ENCODE measurements around the gene PDSS1.
"Not testable (repeated sequence)": the region's sequence is repeated elsewhere in the genome, so short reads cannot be mapped to it uniquely, and the experiment has no call there.

PDSS1 gene

DNA sequence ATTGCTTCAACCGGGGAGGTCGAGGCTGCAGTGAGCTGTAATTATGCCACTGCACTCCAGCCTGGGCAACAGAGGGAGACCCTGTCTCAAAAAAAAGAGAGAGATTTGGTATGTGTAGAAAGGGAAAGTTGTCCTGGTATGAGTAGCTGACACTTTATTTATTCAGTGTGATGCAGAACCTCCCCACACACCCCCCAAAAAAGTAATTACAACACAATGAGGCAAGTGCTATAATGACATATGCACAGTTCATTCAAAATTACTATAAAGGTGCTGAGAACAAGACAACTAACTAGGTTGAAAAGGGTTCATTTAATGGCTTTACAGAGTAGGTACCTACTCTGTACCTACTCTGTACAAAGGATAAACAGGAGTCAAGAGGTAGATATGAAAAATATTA, 80.2 kb downstream of the PDSS1 start:
- no peaks in the 10 kb centered on the region for H3K36me3 ChIP-seq (ENCODE audit: insufficient read depth, low read length)
- H3K4me3 ChIP-seq (ENCODE audit: low read length): no peak overlapping the region
- H2AFZ ChIP-seq (ENCODE audit: low read depth, low read length): no peak overlapping the region
- no peaks in the 10 kb centered on the region for H3K4me1 ChIP-seq (ENCODE audit: insufficient read depth, low read length)
- H3K9me3 ChIP-seq (ENCODE audit: low read length): no peaks in the 10 kb centered on the region
- no peaks in the 10 kb centered on the region for H3K27me3 ChIP-seq (ENCODE audit: insufficient read depth, low read length)

DNA sequence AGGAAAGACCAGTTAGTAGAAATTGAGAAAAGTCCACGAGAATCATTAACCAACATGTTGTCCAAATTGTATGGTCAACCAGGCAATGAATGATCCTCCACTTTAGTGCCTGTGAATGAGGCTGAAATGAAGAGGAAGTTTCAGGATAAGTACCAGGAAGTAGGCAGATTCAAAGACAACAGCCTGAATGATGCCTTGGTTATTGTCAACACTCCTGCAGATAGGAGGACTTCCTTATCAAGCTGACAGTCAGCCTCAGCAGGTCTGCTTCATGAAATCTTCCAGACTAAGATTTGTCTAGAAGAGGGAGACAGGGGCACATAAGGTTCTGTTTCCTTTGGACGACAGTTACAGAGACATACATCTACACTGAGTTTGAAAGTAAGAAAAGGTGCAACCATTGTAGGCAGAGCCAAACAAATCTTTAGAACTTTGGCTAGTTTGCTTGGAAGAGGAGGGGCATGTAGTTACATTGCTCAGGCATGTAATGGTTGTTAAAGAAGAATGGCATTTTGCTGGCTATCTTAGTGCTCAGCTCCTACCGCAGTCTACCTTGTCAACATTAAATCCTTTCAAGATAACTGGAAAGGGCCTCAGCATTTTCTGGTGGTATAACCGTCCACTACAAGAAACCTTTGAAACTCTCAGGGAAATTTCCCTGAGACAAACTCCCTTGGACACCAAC, 81.8 kb downstream of the PDSS1 start:
- H3K9me3 ChIP-seq (ENCODE audit: low read length): no peaks in the 10 kb centered on the region
- H3K4me1 ChIP-seq (ENCODE audit: insufficient read depth, low read length): no peaks in the 10 kb centered on the region
- no peaks in the 10 kb centered on the region for H3K27me3 ChIP-seq (ENCODE audit: insufficient read depth, low read length)
- no peak overlapping the region for H2AFZ ChIP-seq (ENCODE audit: low read depth, low read length)
- H3K36me3 ChIP-seq (ENCODE audit: insufficient read depth, low read length): no peaks in the 10 kb centered on the region
- no peak overlapping the region for H3K4me3 ChIP-seq (ENCODE audit: low read length)

DNA sequence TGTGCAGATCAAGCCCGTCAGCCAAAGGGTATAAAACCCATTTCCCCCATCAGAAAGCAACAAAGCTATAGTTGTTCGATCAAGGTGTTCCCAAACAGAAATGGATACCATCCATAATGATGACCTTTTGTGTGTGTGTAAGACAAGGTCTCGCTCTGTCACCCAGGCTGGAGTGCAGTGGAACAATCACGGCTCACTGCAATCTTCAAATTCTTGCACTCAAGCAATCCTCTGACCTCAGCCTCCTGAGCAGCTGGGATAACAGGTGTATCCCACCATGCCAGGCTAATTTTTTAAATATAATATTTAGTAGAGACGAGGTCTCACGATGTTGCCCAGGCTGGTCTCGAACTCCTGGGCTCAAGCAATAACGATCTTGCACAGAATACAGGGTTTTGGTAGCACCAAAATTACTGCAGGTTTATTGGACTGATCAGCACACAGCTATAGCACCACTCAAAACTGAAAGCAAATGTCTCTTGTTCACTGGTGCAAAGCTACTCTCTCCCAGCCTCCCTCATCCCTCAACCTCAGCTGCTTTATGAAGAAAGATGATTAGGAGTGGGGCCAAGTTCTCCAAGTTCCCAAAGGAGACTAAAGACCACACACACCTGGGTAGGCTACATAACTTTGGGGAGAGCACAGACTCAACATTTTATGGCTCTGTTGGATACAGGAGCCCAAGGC, 82.7 kb downstream of the PDSS1 start:
- Histone ChIP-seq H3K9me3 (ENCODE audit: low read length) (no peaks in the 10 kb centered on the region), H2AFZ (ENCODE audit: low read depth, low read length) (no peak overlapping the region), H3K27me3 (ENCODE audit: insufficient read depth, low read length) (no peaks in the 10 kb centered on the region), H3K4me1 (ENCODE audit: insufficient read depth, low read length) (no peaks in the 10 kb centered on the region), H3K4me3 (ENCODE audit: low read length) (no peak overlapping the region), H3K36me3 (ENCODE audit: insufficient read depth, low read length) (no peaks in the 10 kb centered on the region)

DNA sequence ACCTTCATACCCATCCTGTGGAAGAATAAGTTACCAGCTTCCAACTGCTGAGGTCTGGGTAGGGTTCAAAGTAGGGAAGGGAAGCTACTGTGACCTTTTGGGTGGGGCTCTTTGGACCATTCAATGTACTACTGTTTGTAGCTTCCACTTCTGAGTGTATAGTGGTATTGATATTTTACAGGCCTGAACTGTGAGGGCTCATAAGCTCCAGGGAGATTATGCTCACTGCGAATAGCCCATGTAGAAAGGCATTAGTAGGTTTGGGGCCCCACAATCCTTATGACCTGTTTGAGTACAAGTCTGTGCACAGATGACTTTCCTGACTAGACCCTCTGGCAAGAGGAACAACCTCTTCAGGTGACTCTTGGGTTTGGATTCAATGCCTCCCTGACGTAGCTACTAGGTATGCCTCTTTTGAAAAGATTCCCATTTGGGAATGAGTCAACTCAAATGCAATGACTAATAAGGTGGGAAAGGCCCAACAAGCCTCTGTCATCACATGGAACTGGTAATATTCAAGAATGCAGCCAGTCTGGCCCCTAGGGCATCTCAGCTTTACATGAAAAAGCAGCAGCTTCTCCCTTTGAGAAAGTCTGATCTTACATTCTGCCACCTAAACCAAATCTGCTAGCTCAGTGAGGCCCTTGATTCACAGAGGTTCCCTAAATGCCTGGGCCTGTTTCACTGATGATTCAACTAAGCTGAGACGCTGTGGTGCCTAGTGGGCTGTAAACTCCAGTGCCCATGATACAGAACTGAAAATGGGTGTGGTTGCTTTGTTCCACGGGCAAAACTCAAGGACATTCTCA, 83.5 kb downstream of the PDSS1 start:
- Histone ChIP-seq H3K4me1 (ENCODE audit: insufficient read depth, low read length) (no peaks in the 10 kb centered on the region), H2AFZ (ENCODE audit: low read depth, low read length) (no peak overlapping the region), H3K4me3 (ENCODE audit: low read length) (no peak overlapping the region), H3K9me3 (ENCODE audit: low read length) (no peaks in the 10 kb centered on the region), H3K27me3 (ENCODE audit: insufficient read depth, low read length) (no peaks in the 10 kb centered on the region), H3K36me3 (ENCODE audit: insufficient read depth, low read length) (no peaks in the 10 kb centered on the region)

DNA sequence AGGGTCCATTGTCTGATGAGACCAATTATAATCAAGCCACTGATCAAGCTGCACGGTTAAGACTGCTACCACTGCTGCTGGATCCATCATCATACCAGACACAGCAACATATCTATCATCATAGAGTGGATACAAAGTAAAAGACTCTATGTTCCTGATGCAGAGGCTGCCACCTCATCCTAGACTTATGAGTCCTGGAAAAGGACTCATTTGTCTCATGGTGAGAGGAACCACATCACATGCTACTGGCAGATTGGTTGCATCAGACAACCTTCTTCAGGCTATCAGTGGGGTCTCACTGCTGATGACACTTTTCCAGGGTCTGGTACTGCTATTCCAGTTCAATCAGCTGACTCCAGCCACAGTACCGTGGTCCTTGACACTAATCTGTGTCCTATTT, 84.3 kb downstream of the PDSS1 start:
- Histone ChIP-seq H3K4me1 (ENCODE audit: insufficient read depth, low read length) (no peaks in the 10 kb centered on the region), H3K27me3 (ENCODE audit: insufficient read depth, low read length) (no peaks in the 10 kb centered on the region), H2AFZ (ENCODE audit: low read depth, low read length) (no peak overlapping the region), H3K9me3 (ENCODE audit: low read length) (no peaks in the 10 kb centered on the region), H3K4me3 (ENCODE audit: low read length) (no peak overlapping the region), H3K36me3 (ENCODE audit: insufficient read depth, low read length) (no peaks in the 10 kb centered on the region)

DNA sequence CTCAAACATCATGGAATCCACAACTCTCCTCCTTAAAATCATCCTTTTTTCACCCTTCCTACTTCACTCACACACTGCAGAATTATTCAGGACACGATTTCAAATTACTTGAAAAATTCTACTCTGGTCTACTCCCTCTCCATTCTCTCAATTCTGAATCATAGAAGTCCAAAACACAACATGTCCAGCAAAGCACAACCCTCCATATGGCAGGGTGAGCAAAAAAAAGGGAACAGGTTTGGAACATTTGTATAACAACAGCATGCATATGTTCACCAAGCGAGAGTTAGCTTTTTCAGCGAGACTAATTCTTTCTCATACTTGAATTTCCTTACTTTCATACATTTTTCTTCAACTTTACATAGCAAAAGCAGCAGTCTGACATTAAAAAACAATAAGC, 89.9 kb downstream of the PDSS1 start:
- H3K9me3 ChIP-seq (ENCODE audit: low read length): peaks cover 2% of the 10 kb centered on the region
- H3K4me3 ChIP-seq (ENCODE audit: low read length): no peak overlapping the region
- H2AFZ ChIP-seq (ENCODE audit: low read depth, low read length): no peak overlapping the region
- H3K27me3 ChIP-seq (ENCODE audit: insufficient read depth, low read length): no peaks in the 10 kb centered on the region
- no peaks in the 10 kb centered on the region for H3K4me1 ChIP-seq (ENCODE audit: insufficient read depth, low read length)
- no peaks in the 10 kb centered on the region for H3K36me3 ChIP-seq (ENCODE audit: insufficient read depth, low read length)

DNA sequence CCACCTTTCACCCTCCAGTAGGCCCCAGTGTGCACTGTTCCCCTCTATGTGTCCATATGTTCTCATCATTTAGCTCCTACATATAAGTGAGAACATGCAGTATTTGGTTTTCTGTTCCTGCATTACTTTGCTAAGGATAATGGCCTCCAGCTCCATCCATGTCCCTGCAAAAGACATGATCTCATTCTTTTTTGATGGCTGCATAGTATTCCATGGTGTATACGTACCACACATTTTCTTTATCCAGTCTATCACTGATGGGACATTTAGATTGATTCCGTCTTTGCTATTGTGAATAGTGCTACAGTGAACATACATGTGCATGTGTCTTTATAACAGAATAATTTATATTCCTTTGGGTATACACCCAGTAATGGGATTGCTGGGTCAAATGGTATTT, 92.3 kb downstream of the PDSS1 start:
- H3K27me3 ChIP-seq (ENCODE audit: insufficient read depth, low read length); H2AFZ ChIP-seq (ENCODE audit: low read depth, low read length); H3K4me3 ChIP-seq (ENCODE audit: low read length); H3K9me3 ChIP-seq (ENCODE audit: low read length); H3K36me3 ChIP-seq (ENCODE audit: insufficient read depth, low read length); H3K4me1 ChIP-seq (ENCODE audit: insufficient read depth, low read length): not testable (repeated sequence)

DNA sequence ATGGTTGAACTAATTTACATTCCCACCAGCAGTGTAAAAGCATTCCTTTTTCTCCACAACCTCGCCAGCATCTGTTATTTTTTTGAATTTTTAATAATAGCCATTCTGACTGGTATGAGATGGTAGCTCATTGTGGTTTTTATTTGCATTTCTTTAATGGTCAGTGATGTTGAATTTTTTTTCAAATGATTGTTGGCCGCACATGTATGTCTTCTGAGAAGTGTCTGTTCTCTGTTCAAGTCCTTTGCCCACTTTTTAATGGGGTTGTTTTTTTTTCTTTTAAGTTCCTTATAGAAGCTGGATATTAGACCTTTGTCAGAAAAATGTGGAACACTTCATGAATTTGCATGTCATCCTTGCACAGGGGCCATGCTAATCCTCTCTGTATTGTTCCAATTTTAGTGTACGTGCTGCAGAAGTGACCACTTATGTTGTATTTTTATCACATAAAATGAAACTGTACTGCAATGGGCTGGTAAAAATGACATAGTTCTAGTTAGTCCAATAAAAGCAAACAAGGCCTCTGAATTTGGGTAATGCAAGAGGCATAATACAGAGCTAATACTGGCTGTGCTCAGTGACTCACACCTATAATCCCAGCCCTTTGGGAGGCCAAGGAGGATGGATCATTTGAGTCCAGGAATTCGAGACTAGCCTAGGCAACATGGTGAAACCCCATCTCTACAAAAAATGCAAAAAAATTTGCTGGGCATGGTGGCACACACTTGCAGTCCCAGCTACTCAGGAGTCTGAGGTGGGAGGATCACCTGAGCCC, 92.9 kb downstream of the PDSS1 start:
- H3K4me1 ChIP-seq (ENCODE audit: insufficient read depth, low read length): no peaks in the 10 kb centered on the region
- H2AFZ ChIP-seq (ENCODE audit: low read depth, low read length): no peak overlapping the region
- H3K4me3 ChIP-seq (ENCODE audit: low read length): no peak overlapping the region
- H3K9me3 ChIP-seq (ENCODE audit: low read length): peaks cover 2% of the 10 kb centered on the region
- H3K27me3 ChIP-seq (ENCODE audit: insufficient read depth, low read length): no peaks in the 10 kb centered on the region
- no peaks in the 10 kb centered on the region for H3K36me3 ChIP-seq (ENCODE audit: insufficient read depth, low read length)

DNA sequence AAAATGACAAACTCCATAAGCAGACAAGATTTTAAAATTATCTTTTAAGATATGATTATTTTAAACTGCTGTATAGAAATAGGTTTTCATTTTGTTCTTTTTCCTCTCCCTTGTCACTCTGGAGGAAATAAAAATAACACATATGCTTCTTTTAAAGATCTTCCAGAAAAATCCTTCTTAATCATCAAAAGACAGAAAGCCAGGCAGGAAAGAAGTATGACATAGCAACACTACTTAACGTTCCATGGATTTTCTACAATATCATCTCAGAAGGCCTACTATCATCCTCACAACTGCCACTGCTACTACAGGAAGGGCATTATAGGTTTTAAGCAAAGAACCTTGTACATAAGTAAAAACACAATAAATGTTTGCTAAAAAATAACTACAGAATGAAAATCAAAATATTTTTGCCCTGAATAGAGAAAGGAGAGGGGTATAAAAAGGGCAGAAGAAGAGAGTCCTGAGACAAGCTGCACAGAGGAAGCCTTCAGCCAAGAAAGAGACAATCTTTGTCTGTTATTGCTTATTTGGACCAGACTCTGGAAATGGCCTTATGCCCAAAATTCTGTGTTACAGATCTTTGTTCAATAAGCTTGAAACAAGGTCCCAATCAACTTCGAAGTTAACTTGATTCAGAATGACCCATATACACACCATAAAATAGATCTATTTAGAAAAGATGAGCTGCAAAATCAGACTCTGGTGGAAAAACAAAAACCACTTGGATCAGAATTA, 95.4 kb downstream of the PDSS1 start:
- Histone ChIP-seq H3K36me3 (ENCODE audit: insufficient read depth, low read length) (no peaks in the 10 kb centered on the region), H3K9me3 (ENCODE audit: low read length) (peaks cover 2% of the 10 kb centered on the region), H2AFZ (ENCODE audit: low read depth, low read length) (no peak overlapping the region), H3K4me1 (ENCODE audit: insufficient read depth, low read length) (no peaks in the 10 kb centered on the region), H3K4me3 (ENCODE audit: low read length) (no peak overlapping the region), H3K27me3 (ENCODE audit: insufficient read depth, low read length) (no peaks in the 10 kb centered on the region)
